ENCODE data around the gene SUPT3H.
"Not testable (repeated sequence)": the region's sequence is repeated elsewhere in the genome, so short reads cannot be mapped to it uniquely, and the experiment has no call there.

Gene SUPT3H

DNA sequence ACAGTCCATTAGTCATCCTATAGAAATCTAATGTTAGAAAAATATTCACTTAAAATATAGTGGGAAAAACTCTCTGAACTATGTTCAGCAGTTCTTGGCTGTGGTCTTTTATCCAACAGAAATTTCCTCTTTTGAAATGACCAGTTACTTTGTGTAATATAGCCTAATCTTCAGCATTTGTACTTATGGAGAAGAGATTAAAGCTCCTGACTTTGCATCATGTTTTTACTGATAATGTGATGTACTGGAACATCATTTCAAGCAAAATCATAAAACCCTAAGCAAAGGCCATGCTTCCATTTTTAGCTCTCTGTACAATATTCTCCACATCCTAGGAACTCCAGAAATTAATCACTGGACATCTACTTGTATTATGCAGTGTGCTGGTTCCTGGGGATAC, 480.4 kb downstream of the SUPT3H start:
- TF ChIP-seq CTCF (IDR thresholded peaks at IDR 0.05; ENCODE audit: low read depth, low read length), result no peak
- no peaks in the 10 kb centered on the region for H3K36me3 ChIP-seq
- H3K9me3 ChIP-seq (ENCODE audit: severe bottlenecking), result no peaks in the 10 kb centered on the region
- no peak for DNase-seq
- no peak overlapping the region for H3K27ac ChIP-seq
- no peaks in the 10 kb centered on the region for H3K27me3 ChIP-seq (ENCODE audit: insufficient read depth, low read depth, severe bottlenecking)
- no peak overlapping the region for H3K4me3 ChIP-seq (ENCODE audit: low read depth, low read length)

GRCh38 chr6:44896701-44897100, 481.0 kb downstream of the SUPT3H start:
- Histone ChIP-seq H3K4me3 (ENCODE audit: low read depth, low read length) (no peak overlapping the region), H3K27me3 (ENCODE audit: insufficient read depth, low read depth, severe bottlenecking) (no peaks in the 10 kb centered on the region), H3K36me3 (no peaks in the 10 kb centered on the region), H3K9me3 (ENCODE audit: severe bottlenecking) (no peaks in the 10 kb centered on the region), H3K27ac (no peak overlapping the region)
- TF ChIP-seq CTCF (IDR thresholded peaks at IDR 0.05; ENCODE audit: low read depth, low read length), result no peak
- DNase-seq, result no peak

- peaks cover 2% of the 10 kb centered on the region for H3K9me3 ChIP-seq (ENCODE audit: severe bottlenecking)
Measured at GRCh38 chr6:44892579-44892978, 485.2 kb downstream of the SUPT3H start.

GRCh38 chr6:44879071-44879470, 498.7 kb downstream of the SUPT3H start:
- not testable (repeated sequence) for H3K36me3 ChIP-seq; H3K27me3 ChIP-seq (ENCODE audit: insufficient read depth, low read depth, severe bottlenecking); H3K9me3 ChIP-seq (ENCODE audit: severe bottlenecking); H3K4me3 ChIP-seq (ENCODE audit: low read depth, low read length); H3K27ac ChIP-seq; DNase-seq

More at GRCh38 chr6:44892579-44892978, 485.2 kb downstream of the SUPT3H start:
- no peaks in the 10 kb centered on the region for H3K36me3 ChIP-seq
- no peak overlapping the region for H3K4me3 ChIP-seq (ENCODE audit: low read depth, low read length)
- H3K27me3 ChIP-seq (ENCODE audit: insufficient read depth, low read depth, severe bottlenecking), result no peaks in the 10 kb centered on the region
- no peak for TF ChIP-seq CTCF (IDR thresholded peaks at IDR 0.05; ENCODE audit: low read depth, low read length)
- H3K27ac ChIP-seq, result no peak overlapping the region
- no peak for DNase-seq

- H3K36me3 ChIP-seq, result not testable (repeated sequence)
Measured at GRCh38 chr6:44876638-44877037, 501.1 kb downstream of the SUPT3H start.

DNA sequence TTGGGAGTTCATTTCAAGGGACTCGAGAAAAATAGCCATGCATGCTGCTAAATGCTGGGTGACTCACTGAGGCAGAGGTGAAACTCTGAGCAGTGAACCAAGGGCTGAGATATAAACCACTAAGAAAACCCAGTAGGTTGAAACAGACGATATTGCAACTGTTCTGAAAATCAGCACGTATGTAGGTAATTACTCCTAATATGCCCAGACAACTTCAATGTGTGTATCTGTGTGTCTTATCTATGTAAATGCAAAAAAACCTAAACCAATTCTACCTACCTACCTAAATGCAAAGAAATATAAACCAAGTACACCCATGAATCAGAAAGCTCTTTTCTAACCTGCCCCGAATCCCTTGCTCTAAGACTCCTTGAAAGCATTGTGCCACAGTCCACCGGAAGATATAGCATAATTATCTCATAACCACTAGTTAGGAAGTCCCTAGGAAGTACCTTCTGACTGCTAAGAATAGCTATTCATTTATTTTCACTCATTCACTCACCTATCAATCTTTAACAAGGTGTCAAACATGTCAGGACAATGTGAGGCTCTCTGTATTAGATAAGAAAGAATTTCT, 508.3 kb downstream of the SUPT3H start:
- TF ChIP-seq CTCF (IDR thresholded peaks at IDR 0.05; ENCODE audit: low read depth, low read length), result no peak
- no peak for DNase-seq
- Histone ChIP-seq H3K27me3 (ENCODE audit: insufficient read depth, low read depth, severe bottlenecking) (no peaks in the 10 kb centered on the region), H3K27ac (no peak overlapping the region), H3K4me3 (ENCODE audit: low read depth, low read length) (no peak overlapping the region), H3K9me3 (ENCODE audit: severe bottlenecking) (peaks cover 9% of the 10 kb centered on the region), H3K36me3 (no peaks in the 10 kb centered on the region)

More at GRCh38 chr6:44876638-44877037, 501.1 kb downstream of the SUPT3H start:
- H3K27me3 ChIP-seq (ENCODE audit: insufficient read depth, low read depth, severe bottlenecking); H3K27ac ChIP-seq; H3K4me3 ChIP-seq (ENCODE audit: low read depth, low read length); DNase-seq; H3K9me3 ChIP-seq (ENCODE audit: severe bottlenecking): not testable (repeated sequence)

DNA sequence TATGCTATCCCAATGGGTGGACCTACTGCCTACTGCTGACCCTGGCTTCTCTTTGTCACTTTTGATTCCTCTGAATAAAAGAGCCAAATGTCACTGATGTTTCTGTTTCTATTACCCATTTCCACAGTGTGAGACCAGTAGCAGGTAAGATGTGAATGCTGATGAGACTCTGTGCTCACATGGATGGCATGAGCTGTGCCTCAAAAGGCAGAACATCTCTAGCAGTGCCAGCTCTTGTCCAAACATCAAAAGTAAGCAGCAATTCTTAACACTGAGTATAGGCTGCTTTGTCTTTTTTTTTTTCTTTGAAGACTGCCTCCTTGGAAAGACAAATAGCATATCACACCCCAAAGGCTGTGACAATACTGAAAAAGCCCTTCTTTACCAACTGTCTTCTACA, 508.8 kb downstream of the SUPT3H start:
- no peak overlapping the region for H3K27ac ChIP-seq
- peaks cover 9% of the 10 kb centered on the region for H3K9me3 ChIP-seq (ENCODE audit: severe bottlenecking)
- no peaks in the 10 kb centered on the region for H3K27me3 ChIP-seq (ENCODE audit: insufficient read depth, low read depth, severe bottlenecking)
- no peak for TF ChIP-seq CTCF (IDR thresholded peaks at IDR 0.05; ENCODE audit: low read depth, low read length)
- DNase-seq, result no peak
- H3K4me3 ChIP-seq (ENCODE audit: low read depth, low read length), result no peak overlapping the region
- no peaks in the 10 kb centered on the region for H3K36me3 ChIP-seq

Measured in WERI-Rb-1 (cell line).